Globus pallidus (tissue), 1 donor: ENCODE results near the gene APELA.
"Not testable (repeated sequence)": the region's sequence is repeated elsewhere in the genome, so short reads cannot be mapped to it uniquely, and the experiment has no call there.

Experiments used
- DNase-seq: peaks from one replicate; pipeline ENCODE4 v3.0.0-alpha.2; 2015; ENCODE audit warnings: low spot score

The APELA gene

GRCh38 chr4:164926301-164926700 is 49.3 kb downstream of the APELA start:
- DNase-seq: no peak

- DNase-seq: not testable (repeated sequence)
Observed at GRCh38 chr4:164927101-164927500, 50.1 kb downstream of the APELA start.

GRCh38 chr4:164930647-164931046 is 53.7 kb downstream of the APELA start:
- no peak for DNase-seq

GRCh38 chr4:164931551-164932324 is 54.8 kb downstream of the APELA start:
- no peak for DNase-seq

GRCh38 chr4:164933244-164933643 is 56.3 kb downstream of the APELA start:
- DNase-seq: no peak

GRCh38 chr4:164935363-164935762 is 58.4 kb downstream of the APELA start:
- no peak for DNase-seq

GRCh38 chr4:164935865-164936606 is 59.1 kb downstream of the APELA start:
- not testable (repeated sequence) for DNase-seq

- DNase-seq: peak; percentile 67
Observed at GRCh38 chr4:164937576-164938270, 60.7 kb downstream of the APELA start.

- DNase-seq: no peak
Observed at GRCh38 chr4:164943192-164943591, 66.2 kb downstream of the APELA start.

GRCh38 chr4:164945146-164945545 is 68.2 kb downstream of the APELA start:
- no peak for DNase-seq

GRCh38 chr4:164946810-164947209 is 69.8 kb downstream of the APELA start:
- DNase-seq: no peak
